Astrocyte (in vitro differentiated cells and primary cell): ENCODE measurements around the gene ZBTB7C.

Experiments used
- EZH2 ChIP-seq: IDR thresholded peaks from 2 replicates; pipeline ENCODE4 v1.6.1; 2012; ENCODE audit warnings: mild to moderate bottlenecking, low read length, inconsistent platforms; ENCODE audit not compliant: insufficient read depth
- TF ChIP-seq, protein P1 (sequence below): IDR thresholded peaks from 2 replicates; pipeline ENCODE4 v1.5.1; 2011; ENCODE audit warnings: low read depth, mild to moderate bottlenecking, inconsistent platforms, low read length, moderate library complexity; ENCODE audit not compliant: insufficient read depth

DNA sequence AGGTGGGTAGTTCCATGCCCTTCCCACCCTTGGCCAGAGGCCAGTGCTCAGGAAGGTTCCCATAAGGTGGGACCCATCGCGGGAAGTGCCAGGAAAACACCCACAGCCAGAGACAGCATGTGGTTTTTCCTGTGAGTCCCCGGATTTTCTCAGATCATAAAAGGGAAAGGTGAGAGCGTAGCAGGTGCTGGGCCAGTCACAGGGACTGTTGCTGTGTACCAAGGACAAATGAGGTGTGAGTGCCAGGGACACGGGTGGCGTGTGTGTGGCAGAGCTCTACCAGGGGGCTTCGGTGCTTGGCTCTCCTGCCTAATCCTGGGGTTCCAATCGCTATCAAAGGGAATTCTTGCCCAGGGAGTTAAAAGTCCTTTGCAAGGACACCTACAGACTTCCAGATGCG is 319.2 kb downstream of the ZBTB7C start:
- TF ChIP-seq, protein P1, sequence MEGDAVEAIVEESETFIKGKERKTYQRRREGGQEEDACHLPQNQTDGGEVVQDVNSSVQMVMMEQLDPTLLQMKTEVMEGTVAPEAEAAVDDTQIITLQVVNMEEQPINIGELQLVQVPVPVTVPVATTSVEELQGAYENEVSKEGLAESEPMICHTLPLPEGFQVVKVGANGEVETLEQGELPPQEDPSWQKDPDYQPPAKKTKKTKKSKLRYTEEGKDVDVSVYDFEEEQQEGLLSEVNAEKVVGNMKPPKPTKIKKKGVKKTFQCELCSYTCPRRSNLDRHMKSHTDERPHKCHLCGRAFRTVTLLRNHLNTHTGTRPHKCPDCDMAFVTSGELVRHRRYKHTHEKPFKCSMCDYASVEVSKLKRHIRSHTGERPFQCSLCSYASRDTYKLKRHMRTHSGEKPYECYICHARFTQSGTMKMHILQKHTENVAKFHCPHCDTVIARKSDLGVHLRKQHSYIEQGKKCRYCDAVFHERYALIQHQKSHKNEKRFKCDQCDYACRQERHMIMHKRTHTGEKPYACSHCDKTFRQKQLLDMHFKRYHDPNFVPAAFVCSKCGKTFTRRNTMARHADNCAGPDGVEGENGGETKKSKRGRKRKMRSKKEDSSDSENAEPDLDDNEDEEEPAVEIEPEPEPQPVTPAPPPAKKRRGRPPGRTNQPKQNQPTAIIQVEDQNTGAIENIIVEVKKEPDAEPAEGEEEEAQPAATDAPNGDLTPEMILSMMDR = no peak
- TF ChIP-seq EZH2 = no peak
